ENCODE data around the gene ZNF827. TPM values are rescaled to one million over a fixed set of nuclear protein-coding genes. Genes with fewer than 3 reads are reported as not detected.

Gene ZNF827
- total and polyA plus RNA-seq, 2 experiments from 2014 or later: 7.8 to 17.5 TPM

DNA sequence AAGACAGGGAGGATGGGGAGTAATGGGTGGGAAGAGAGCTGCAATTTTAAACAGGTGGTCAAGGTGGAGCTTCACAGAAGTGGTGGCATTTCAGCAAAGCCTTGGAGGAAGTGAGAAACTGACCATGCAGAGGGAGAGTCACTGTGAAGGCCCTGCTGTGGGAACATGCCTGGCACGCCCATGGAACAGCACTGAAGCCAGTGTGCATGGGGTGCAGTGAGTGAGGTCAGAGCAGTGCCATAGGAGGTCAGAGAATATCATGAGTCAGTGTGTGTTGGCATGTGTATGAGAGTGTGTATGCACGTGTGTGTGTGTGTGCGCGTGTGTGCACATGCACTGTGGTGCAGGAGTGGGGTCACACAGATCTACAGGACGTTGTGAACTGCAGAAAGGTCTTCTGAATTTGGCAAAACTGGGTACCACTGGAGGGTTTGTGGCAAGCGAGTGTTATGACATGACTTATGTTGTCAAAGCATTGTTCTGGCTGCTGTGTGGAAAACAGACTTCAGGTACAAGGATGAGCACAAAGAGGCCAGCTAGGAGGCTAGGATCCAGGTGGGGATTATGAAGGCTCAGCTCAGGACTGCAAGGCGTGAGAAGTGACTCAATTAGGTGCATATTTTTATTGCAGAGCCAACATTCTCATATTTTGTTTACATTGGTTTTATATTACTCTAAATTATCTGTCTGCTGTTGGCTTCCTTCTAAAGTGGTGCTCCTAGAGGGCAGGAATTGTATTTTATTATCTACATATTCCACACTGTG lies 34.0 kb downstream of the ZNF827 start:
- 98% methylated on average over 7 of the region's 7 CpGs for WGBS (ENCODE audit: low lambda C conversion rate, missing lambda C conversion rate)
- Histone ChIP-seq H4K20me1 (ENCODE audit: insufficient read depth, poor library complexity, severe bottlenecking) (peaks cover 32% of the 10 kb centered on the region), H3K27ac (no peak overlapping the region), H2AFZ (no peak overlapping the region), H3K27me3 (no peaks in the 10 kb centered on the region), H3K4me1 (ENCODE audit: insufficient read depth) (no peaks in the 10 kb centered on the region), H3K4me2 (no peak overlapping the region), H3K4me3 (no peak overlapping the region), H3K9me3 (ENCODE audit: low read depth) (no peaks in the 10 kb centered on the region), H3K36me3 (replicated peaks; ENCODE audit: insufficient read depth, low read depth) (no peaks in the 10 kb centered on the region), H3K79me2 (peaks cover 98% of the 10 kb centered on the region), H3K9me2 (replicated peaks; ENCODE audit: insufficient read depth) (no peaks in the 10 kb centered on the region)
- TF ChIP-seq EZH2phosphoT487 (IDR thresholded peaks at IDR 0.05; ENCODE audit: low read depth, severe bottlenecking, unreplicated experiment): no peak
- no peak for DNase-seq (ENCODE audit: low spot score)

DNA sequence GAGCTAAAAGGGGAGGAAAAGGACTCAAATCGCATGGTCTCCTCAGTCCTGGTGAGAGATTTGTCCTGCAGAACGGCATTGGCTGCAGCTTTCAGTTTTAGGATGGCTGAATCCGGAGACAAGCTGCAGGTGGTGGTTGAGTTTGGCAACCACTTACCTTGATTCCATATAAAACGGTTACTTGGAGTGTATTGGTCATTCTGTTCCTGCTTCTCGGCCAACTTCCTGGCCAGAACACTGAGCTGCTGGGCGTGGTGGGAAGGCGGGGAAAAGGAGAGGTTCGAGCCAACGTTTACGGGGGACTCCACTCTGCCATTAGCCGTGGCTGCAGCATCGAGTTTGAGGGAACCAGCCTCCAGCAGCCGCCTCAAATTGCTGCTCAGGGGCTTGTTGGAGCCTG lies 36.1 kb downstream of the ZNF827 start:
- Histone ChIP-seq H3K4me1 (ENCODE audit: insufficient read depth) (no peaks in the 10 kb centered on the region), H3K36me3 (replicated peaks; ENCODE audit: insufficient read depth, low read depth) (no peaks in the 10 kb centered on the region), H3K9me2 (replicated peaks; ENCODE audit: insufficient read depth) (no peaks in the 10 kb centered on the region), H2AFZ (no peak overlapping the region), H3K4me2 (no peak overlapping the region), H4K20me1 (ENCODE audit: insufficient read depth, poor library complexity, severe bottlenecking) (peaks cover 30% of the 10 kb centered on the region), H3K9me3 (ENCODE audit: low read depth) (no peaks in the 10 kb centered on the region), H3K79me2 (peaks cover 98% of the 10 kb centered on the region), H3K27ac (no peak overlapping the region), H3K4me3 (no peak overlapping the region), H3K27me3 (no peaks in the 10 kb centered on the region)
- no peak for DNase-seq (ENCODE audit: low spot score)
- TF ChIP-seq EZH2phosphoT487 (IDR thresholded peaks at IDR 0.05; ENCODE audit: low read depth, severe bottlenecking, unreplicated experiment) (no peak), EZH2 (IDR thresholded peaks at IDR 0.05; ENCODE audit: borderline replicate concordance) (no peak)
- TF ChIP-seq, protein P1, sequence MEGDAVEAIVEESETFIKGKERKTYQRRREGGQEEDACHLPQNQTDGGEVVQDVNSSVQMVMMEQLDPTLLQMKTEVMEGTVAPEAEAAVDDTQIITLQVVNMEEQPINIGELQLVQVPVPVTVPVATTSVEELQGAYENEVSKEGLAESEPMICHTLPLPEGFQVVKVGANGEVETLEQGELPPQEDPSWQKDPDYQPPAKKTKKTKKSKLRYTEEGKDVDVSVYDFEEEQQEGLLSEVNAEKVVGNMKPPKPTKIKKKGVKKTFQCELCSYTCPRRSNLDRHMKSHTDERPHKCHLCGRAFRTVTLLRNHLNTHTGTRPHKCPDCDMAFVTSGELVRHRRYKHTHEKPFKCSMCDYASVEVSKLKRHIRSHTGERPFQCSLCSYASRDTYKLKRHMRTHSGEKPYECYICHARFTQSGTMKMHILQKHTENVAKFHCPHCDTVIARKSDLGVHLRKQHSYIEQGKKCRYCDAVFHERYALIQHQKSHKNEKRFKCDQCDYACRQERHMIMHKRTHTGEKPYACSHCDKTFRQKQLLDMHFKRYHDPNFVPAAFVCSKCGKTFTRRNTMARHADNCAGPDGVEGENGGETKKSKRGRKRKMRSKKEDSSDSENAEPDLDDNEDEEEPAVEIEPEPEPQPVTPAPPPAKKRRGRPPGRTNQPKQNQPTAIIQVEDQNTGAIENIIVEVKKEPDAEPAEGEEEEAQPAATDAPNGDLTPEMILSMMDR (IDR thresholded peaks at IDR 0.05; ENCODE audit: poor library complexity): no peak
- 94% methylated on average over 13 of the region's 13 CpGs for WGBS (ENCODE audit: low lambda C conversion rate, missing lambda C conversion rate)

DNA sequence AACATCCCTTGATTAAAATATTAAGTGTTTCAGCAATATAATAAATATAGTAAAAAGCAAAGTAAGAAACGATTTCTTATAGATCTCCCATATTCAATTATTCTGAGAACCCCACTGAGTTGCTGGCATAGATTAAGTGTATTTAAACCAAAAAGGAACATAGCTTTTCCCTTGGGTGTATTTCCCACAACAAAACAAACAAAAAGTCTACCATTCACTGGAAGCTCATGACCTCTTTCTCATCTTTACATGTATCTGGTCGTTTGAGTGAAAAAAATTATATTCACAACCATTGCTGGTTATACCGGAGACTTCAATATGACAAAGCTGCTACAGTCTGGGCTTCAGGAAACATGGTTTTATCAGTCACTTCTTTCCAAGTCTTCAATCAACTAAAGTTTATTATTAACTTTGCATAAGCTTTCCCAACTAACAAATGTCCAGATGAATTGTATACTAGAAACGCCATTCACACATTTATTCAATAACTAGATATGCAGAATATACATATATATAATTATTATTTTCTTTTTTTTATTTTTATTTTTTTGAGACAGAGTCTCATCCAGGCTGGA lies 38.6 kb downstream of the ZNF827 start:
- Histone ChIP-seq H3K27ac (no peak overlapping the region), H3K4me1 (ENCODE audit: insufficient read depth) (no peaks in the 10 kb centered on the region), H3K9me2 (replicated peaks; ENCODE audit: insufficient read depth) (no peaks in the 10 kb centered on the region), H3K79me2 (peaks cover 98% of the 10 kb centered on the region), H3K36me3 (replicated peaks; ENCODE audit: insufficient read depth, low read depth) (no peaks in the 10 kb centered on the region), H3K4me2 (no peak overlapping the region), H3K27me3 (no peaks in the 10 kb centered on the region), H3K9me3 (ENCODE audit: low read depth) (no peaks in the 10 kb centered on the region), H2AFZ (no peak overlapping the region), H3K4me3 (no peak overlapping the region), H4K20me1 (ENCODE audit: insufficient read depth, poor library complexity, severe bottlenecking) (peaks cover 15% of the 10 kb centered on the region)
- no peak for TF ChIP-seq EZH2 (IDR thresholded peaks at IDR 0.05; ENCODE audit: borderline replicate concordance)
- WGBS (ENCODE audit: low lambda C conversion rate, missing lambda C conversion rate): 83% methylated on average over 4 of the region's 4 CpGs
- no peak for DNase-seq (ENCODE audit: low spot score)

DNA sequence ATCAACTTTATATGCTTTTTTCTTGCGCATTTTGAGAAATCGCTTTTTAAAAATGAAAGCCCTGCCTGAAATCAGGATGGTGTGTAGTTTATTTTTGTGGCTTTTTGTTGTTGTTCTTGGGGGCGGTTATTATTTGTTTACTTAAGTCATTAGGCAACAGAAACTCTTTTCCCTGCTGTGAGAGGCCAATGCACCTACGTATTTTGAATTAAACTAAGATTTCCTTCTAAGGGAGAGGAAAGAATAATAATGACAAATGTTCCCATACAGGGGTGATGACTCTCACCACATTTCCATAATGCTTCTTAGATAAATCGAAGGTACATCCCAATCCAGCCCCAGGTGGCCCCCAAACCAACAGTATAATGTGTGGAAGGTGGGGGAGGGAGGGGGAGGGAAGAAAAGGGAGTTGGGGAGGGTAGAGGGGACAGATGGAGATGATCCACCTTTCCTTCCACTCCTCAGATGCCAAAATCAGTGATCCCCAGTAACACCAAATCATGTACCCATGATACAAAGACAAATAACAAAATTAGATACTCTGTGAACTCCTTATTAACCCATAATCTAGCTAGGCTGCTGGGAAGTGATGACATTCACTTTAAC lies 39.6 kb downstream of the ZNF827 start:
- Histone ChIP-seq H3K9me3 (ENCODE audit: low read depth) (no peaks in the 10 kb centered on the region), H3K9me2 (replicated peaks; ENCODE audit: insufficient read depth) (no peaks in the 10 kb centered on the region), H3K27ac (no peak overlapping the region), H3K4me1 (ENCODE audit: insufficient read depth) (no peaks in the 10 kb centered on the region), H3K4me3 (no peak overlapping the region), H3K27me3 (no peaks in the 10 kb centered on the region), H3K36me3 (replicated peaks; ENCODE audit: insufficient read depth, low read depth) (no peaks in the 10 kb centered on the region), H3K79me2 (peaks cover 98% of the 10 kb centered on the region), H3K4me2 (no peak overlapping the region), H4K20me1 (ENCODE audit: insufficient read depth, poor library complexity, severe bottlenecking) (peaks cover 15% of the 10 kb centered on the region), H2AFZ (no peak overlapping the region)
- TF ChIP-seq, protein P1 (IDR thresholded peaks at IDR 0.05; ENCODE audit: poor library complexity): no peak
- TF ChIP-seq EZH2 (IDR thresholded peaks at IDR 0.05; ENCODE audit: borderline replicate concordance): no peak
- TF ChIP-seq EZH2phosphoT487 (IDR thresholded peaks at IDR 0.05; ENCODE audit: low read depth, severe bottlenecking, unreplicated experiment): no peak
- no peak for DNase-seq (ENCODE audit: low spot score)
- 80% methylated on average over 5 of the region's 5 CpGs for WGBS (ENCODE audit: low lambda C conversion rate, missing lambda C conversion rate)
